Uterus (tissue), 4 donors: Measurements from ENCODE around the gene SCN4A. TPM values are rescaled to one million over a fixed set of nuclear protein-coding genes. Genes with fewer than 3 reads are reported as not detected.

Experiments used
- DNase-seq, 2 donors: peaks; one replicate each; pipeline ENCODE4 v3.0.0-alpha.2; 2019 to 2020
- H3K27ac ChIP-seq, 2 donors: fragments of 200-600 bp; sonication (generic); 1 replicate in 1 of 2; 2 replicates in 1 of 2; pipeline ENCODE4 v1.5.1; 2016 to 2018
- H3K27me3 ChIP-seq, 2 donors: fragments of 200-600 bp; sonication (generic); one replicate each; pipeline ENCODE4 v1.5.1; 2018 to 2019; ENCODE audit warnings: control low read depth in 1 of 2
- H3K36me3 ChIP-seq, 2 donors: fragments of 200-600 bp; sonication (generic); one replicate each; pipeline ENCODE4 v1.5.1; 2019; ENCODE audit warnings: control low read depth in 1 of 2
- H3K4me1 ChIP-seq, 2 donors: fragments of 200-600 bp; sonication (generic); one replicate each; pipeline ENCODE4 v1.5.1; 2018 to 2019; ENCODE audit warnings: control low read depth in 1 of 2
- H3K4me3 ChIP-seq, 2 donors: fragments of 200-600 bp; sonication (generic); 1 replicate in 1 of 2; 2 replicates in 1 of 2; pipeline ENCODE4 v1.5.1; 2018 to 2019; ENCODE audit warnings: mild to moderate bottlenecking in 1 of 2
- H3K9me3 ChIP-seq, 2 donors: fragments of 200-600 bp; sonication (generic); one replicate each; pipeline ENCODE4 v1.5.1; 2019; ENCODE audit warnings: control low read depth in 1 of 2
- POLR2A ChIP-seq, 2 donors: fragments of 450-650 bp; IDR thresholded peaks; one replicate each; pipeline ENCODE4 v1.6.1; 2016; ENCODE audit warnings: antibody characterized with exemption in 2 of 2, mild to moderate bottlenecking in 1 of 2, moderate library complexity in 1 of 2
- intact Hi-C: fragments of 100-400 bp; cut with DNase I; formaldehyde crosslinking; loops from one replicate; pipeline ENCODE4 v1.15.1; 2023; ENCODE audit warnings: low total_unique reads
- total RNA-seq, 4 donors: library from RNA; depleted of rRNA in 3 of 4; stranded (reverse); fragments of >200 nt in 3 of 4; gene quantifications; one replicate each; pipeline versions ENCODE4 v1.1.0 to v1.2.4, GENCODE V29; 2014 to 2023
- TF ChIP-seq, protein P1 (sequence below), 4 experiments: fragments of 200-600 bp in 2 of 4; fragments of 450-650 bp in 2 of 4; sonication (generic) in 2 of 4; IDR thresholded peaks; one replicate each; pipeline ENCODE4 v1.5.1; 2016 to 2019; ENCODE audit warnings: antibody characterized with exemption in 4 of 4, mild to moderate bottlenecking in 2 of 4, moderate library complexity in 1 of 4
- donor health status: DM: yes; HTN: yes; CAD: no.

SCN4A gene
- total RNA-seq, 4 donors from 2014 or later: 0.14 to 0.24 TPM; not detected in 2

- DNase-seq: no peak
- intact Hi-C loops: no loop called here
- Histone ChIP-seq H3K27me3 (peaks cover 0 to 7% of the 10 kb centered on the region in 2 donors), H3K4me1 (no peaks in the 10 kb centered on the region), H3K4me3 (no peak overlapping the region), H3K27ac (peak overlapping the region in 1 of 2 donors; percentile 33), H3K36me3 (no peaks in the 10 kb centered on the region), H3K9me3 (no peaks in the 10 kb centered on the region)
- TF ChIP-seq POLR2A (IDR thresholded peaks at IDR 0.05): no peak
- TF ChIP-seq, protein P1, sequence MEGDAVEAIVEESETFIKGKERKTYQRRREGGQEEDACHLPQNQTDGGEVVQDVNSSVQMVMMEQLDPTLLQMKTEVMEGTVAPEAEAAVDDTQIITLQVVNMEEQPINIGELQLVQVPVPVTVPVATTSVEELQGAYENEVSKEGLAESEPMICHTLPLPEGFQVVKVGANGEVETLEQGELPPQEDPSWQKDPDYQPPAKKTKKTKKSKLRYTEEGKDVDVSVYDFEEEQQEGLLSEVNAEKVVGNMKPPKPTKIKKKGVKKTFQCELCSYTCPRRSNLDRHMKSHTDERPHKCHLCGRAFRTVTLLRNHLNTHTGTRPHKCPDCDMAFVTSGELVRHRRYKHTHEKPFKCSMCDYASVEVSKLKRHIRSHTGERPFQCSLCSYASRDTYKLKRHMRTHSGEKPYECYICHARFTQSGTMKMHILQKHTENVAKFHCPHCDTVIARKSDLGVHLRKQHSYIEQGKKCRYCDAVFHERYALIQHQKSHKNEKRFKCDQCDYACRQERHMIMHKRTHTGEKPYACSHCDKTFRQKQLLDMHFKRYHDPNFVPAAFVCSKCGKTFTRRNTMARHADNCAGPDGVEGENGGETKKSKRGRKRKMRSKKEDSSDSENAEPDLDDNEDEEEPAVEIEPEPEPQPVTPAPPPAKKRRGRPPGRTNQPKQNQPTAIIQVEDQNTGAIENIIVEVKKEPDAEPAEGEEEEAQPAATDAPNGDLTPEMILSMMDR (IDR thresholded peaks at IDR 0.05): no peak
Observed at GRCh38 chr17:63987221-63988126, 14.8 kb upstream of the SCN4A start.

DNA sequence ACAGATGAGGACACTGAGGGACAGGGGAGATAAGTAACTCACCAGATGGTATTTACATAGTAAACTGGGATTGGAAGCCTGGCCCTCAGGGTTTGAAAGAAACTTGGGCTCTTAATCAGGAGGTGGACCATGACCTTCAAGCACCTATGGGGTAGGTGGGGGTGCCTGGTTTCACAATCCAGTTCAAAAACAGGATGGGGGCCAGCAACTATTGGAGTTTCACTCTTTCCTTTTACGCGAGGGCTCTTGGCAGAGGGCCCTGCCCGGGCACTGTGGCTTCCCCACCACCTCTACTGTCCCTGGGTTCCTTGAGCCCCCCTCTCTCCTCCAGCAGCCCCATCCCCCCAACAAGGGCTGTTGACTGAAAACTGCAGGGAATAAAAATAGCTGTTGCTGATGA lies 14.1 kb upstream of the SCN4A start:
- TF ChIP-seq, protein P1 (IDR thresholded peaks at IDR 0.05): no peak
- TF ChIP-seq POLR2A (IDR thresholded peaks at IDR 0.05): no peak
- intact Hi-C loops: no loop called here
- H3K4me1 ChIP-seq: no peaks in the 10 kb centered on the region
- H3K9me3 ChIP-seq: no peaks in the 10 kb centered on the region
- no peaks in the 10 kb centered on the region for H3K36me3 ChIP-seq
- H3K27ac ChIP-seq: peak overlapping the region in 1 of 2 donors; percentile 33
- no peak overlapping the region for H3K4me3 ChIP-seq
- peaks cover 0 to 7% of the 10 kb centered on the region in 2 donors for H3K27me3 ChIP-seq
- no peak for DNase-seq

GRCh38 chr17:63985387-63986140 lies 12.8 kb upstream of the SCN4A start:
- no peak for DNase-seq
- Histone ChIP-seq H3K9me3 (no peaks in the 10 kb centered on the region), H3K27me3 (peaks cover 0 to 4% of the 10 kb centered on the region in 2 donors), H3K27ac (peak overlapping the region; percentile 20 to 67), H3K36me3 (no peaks in the 10 kb centered on the region), H3K4me3 (no peak overlapping the region), H3K4me1 (no peaks in the 10 kb centered on the region)
- TF ChIP-seq POLR2A (IDR thresholded peaks at IDR 0.05): no peak
- TF ChIP-seq, protein P1 (IDR thresholded peaks at IDR 0.05): no peak
- intact Hi-C loops: no loop called here

DNA sequence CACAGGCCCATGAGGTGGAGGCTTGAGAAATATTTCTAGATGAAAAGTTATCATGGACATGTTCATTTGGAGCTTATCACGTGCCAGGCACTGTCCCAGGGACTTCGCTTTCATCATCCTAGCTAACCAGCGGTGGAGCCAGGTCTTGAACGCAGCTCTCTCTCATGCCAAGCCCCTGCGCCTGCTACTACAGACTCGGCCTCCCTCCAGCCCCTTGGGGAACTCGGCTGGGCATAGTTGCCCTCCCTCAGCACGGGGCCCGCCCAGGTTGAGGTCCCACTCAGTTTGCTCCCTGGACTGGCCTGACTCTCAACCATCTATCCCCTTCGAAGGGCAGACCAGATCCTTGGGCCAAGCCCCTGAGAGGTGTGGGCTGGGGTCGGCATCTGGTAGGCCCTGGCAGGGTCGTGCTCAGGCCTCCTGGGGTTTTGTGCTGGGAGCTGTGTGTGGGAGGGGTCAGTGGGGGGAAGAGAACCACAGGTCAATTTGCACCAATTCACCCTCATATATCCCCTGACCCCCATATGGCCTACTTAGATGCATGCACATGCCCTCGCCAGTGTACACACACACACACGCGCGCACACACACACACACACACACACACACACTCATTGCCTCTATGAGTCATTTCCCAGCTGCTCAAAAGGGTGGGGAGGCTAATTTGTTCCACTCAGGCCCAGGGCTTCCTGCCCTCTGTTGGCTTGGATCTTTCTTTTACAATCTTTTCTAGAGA lies 12.1 kb upstream of the SCN4A start:
- peak in 1 of 2 donors; percentile 60 for DNase-seq
- peak overlapping the region; percentile 52 to 67 for H3K27ac ChIP-seq
- TF ChIP-seq, protein P1 (IDR thresholded peaks at IDR 0.05): no peak
- TF ChIP-seq POLR2A (IDR thresholded peaks at IDR 0.05): no peak
- no peak overlapping the region for H3K4me3 ChIP-seq
- H3K4me1 ChIP-seq: no peaks in the 10 kb centered on the region
- H3K27me3 ChIP-seq: no peaks in the 10 kb centered on the region
- no peaks in the 10 kb centered on the region for H3K9me3 ChIP-seq
- H3K36me3 ChIP-seq: no peaks in the 10 kb centered on the region
- intact Hi-C loops: no loop called here
